IMR-90 (cell line): ENCODE results near the gene ARAP1. TPM values are rescaled to one million over a fixed set of nuclear protein-coding genes. Genes with fewer than 3 reads are reported as not detected.

ENCODE experiments used
- ATAC-seq: fragments of 200-7000 bp; cut with Tn5 transposase; 2 replicates; pipeline ENCODE4 v1.9.1; 2020; ENCODE audit warnings: low read depth, mild to moderate bottlenecking, moderate library complexity
- BruUV-seq: library from RNA; stranded (reverse); fragments of 400-500 nt; replicated peaks from 2 replicates; lab custom pipeline; 2021; lab: Mats Ljungman, UMichigan
- CTCF ChIA-PET: fragments of 300-600 bp; formaldehyde crosslinking; extraction: SDS; loops from one replicate; lab custom pipeline; 2021; ENCODE audit warnings: antibody characterized with exemption; lab: Yijun Ruan, JAX
- POLR2A ChIA-PET: fragments of 300-600 bp; sonication (Branson Sonifier 250); formaldehyde crosslinking; loops from one replicate; lab custom pipeline; 2022; ENCODE audit warnings: antibody characterized with exemption; ENCODE audit not compliant: unreplicated experiment; lab: Charles Lee
- DNase-seq: peaks from one replicate; pipeline ENCODE4 v3.0.0; 2013
- H2AFZ ChIP-seq: replicated peaks from 2 replicates; pipeline ENCODE3; 2013; ENCODE audit warnings: low read length, mild to moderate bottlenecking; ENCODE audit not compliant: poor library complexity
- H2AK5ac ChIP-seq: 2 replicates; pipeline ENCODE4 v1.6.1; 2013; ENCODE audit warnings: low read depth, low read length, inconsistent platforms
- H2AK9ac ChIP-seq: replicated peaks from 2 replicates; pipeline ENCODE3; 2013; ENCODE audit warnings: mild to moderate bottlenecking, low read depth, low read length, moderate library complexity; ENCODE audit not compliant: poor library complexity
- H2BK120ac ChIP-seq: 2 replicates; pipeline ENCODE4 v1.6.1; 2013; ENCODE audit warnings: low read depth, low read length, inconsistent platforms
- H2BK15ac ChIP-seq: 3 replicates; pipeline ENCODE4 v1.6.1; 2013; ENCODE audit warnings: low read depth, low read length, inconsistent platforms
- H2BK20ac ChIP-seq: 2 replicates; pipeline ENCODE4 v1.6.1; 2013; ENCODE audit warnings: low read depth, mild to moderate bottlenecking, inconsistent platforms, low read length, moderate library complexity
- H2BK5ac ChIP-seq: 2 replicates; pipeline ENCODE4 v1.6.1; 2013; ENCODE audit warnings: mild to moderate bottlenecking, low read depth, low read length, inconsistent platforms; ENCODE audit not compliant: poor library complexity, severe bottlenecking
- H3K14ac ChIP-seq: replicated peaks from 2 replicates; pipeline ENCODE4 v1.6.1; 2013; ENCODE audit warnings: low read depth, low read length, inconsistent platforms
- H3K18ac ChIP-seq: 2 replicates; pipeline ENCODE4 v1.6.1; 2013; ENCODE audit warnings: low read depth, low read length, control low read depth
- H3K23ac ChIP-seq: 2 replicates; pipeline ENCODE4 v1.6.1; 2013; ENCODE audit warnings: low read depth, low read length, inconsistent platforms
- H3K27ac ChIP-seq: 2 replicates; pipeline ENCODE4 v1.5.1; 2013; ENCODE audit warnings: mild to moderate bottlenecking, control low read depth, low read length; ENCODE audit not compliant: insufficient read depth
- H3K27me3 ChIP-seq: 2 replicates; pipeline ENCODE4 v1.6.1; 2013; ENCODE audit warnings: low read length; ENCODE audit not compliant: control insufficient read depth, insufficient read depth
- H3K36me3 ChIP-seq: 2 replicates; pipeline ENCODE4 v1.6.1; 2013; ENCODE audit warnings: low read length, mixed read lengths; ENCODE audit not compliant: control insufficient read depth, insufficient read depth
- H3K4ac ChIP-seq: 2 replicates; pipeline ENCODE4 v1.6.1; 2013; ENCODE audit warnings: low read depth, low read length, inconsistent platforms
- H3K4me1 ChIP-seq: 2 replicates; pipeline ENCODE4 v1.6.1; 2013; ENCODE audit warnings: low read length, mixed read lengths; ENCODE audit not compliant: control insufficient read depth, insufficient read depth
- H3K4me2 ChIP-seq: 2 replicates; pipeline ENCODE4 v1.6.1; 2013; ENCODE audit warnings: low read depth, mild to moderate bottlenecking, control low read depth, low read length, moderate library complexity
- H3K4me3 ChIP-seq: 2 replicates; pipeline ENCODE4 v1.5.1; 2013; ENCODE audit warnings: low read depth, mild to moderate bottlenecking, control low read depth, low read length, moderate library complexity; ENCODE audit not compliant: insufficient read depth
- H3K56ac ChIP-seq: 2 replicates; pipeline ENCODE4 v1.6.1; 2013; ENCODE audit warnings: low read length, inconsistent platforms; ENCODE audit not compliant: insufficient read depth; ENCODE audit errors: extremely low read depth
- H3K79me1 ChIP-seq, 2 experiments: 2 replicates each; pipeline ENCODE4 v1.6.1; 2013; ENCODE audit warnings: low read length in 2 of 2, inconsistent platforms in 1 of 2, low read depth in 1 of 2
- H3K9ac ChIP-seq: 2 replicates; pipeline ENCODE4 v1.6.1; 2013; ENCODE audit warnings: low read depth, low read length, control low read depth
- H3K9me1 ChIP-seq: 2 replicates; pipeline ENCODE4 v1.6.1; 2013; ENCODE audit warnings: low read length, inconsistent platforms; ENCODE audit not compliant: insufficient read depth
- H3K9me3 ChIP-seq: 2 replicates; pipeline ENCODE4 v1.6.1; 2013; ENCODE audit warnings: low read length; ENCODE audit not compliant: control insufficient read depth, insufficient read depth
- H4K20me1 ChIP-seq: 2 replicates; pipeline ENCODE4 v1.6.1; 2013; ENCODE audit warnings: low read length, inconsistent platforms; ENCODE audit not compliant: insufficient read depth
- H4K5ac ChIP-seq: 2 replicates; pipeline ENCODE4 v1.6.1; 2013; ENCODE audit warnings: mild to moderate bottlenecking, low read depth, low read length, control low read depth
- H4K8ac ChIP-seq, 2 experiments: 2 replicates each; pipeline ENCODE4 v1.6.1; 2013; ENCODE audit warnings: low read depth in 2 of 2, low read length in 2 of 2, control low read depth in 1 of 2, inconsistent platforms in 1 of 2
- H4K91ac ChIP-seq: 2 replicates; pipeline ENCODE4 v1.6.1; 2013; ENCODE audit warnings: low read depth, low read length, inconsistent platforms; ENCODE audit not compliant: insufficient read depth
- POLR2A ChIP-seq: IDR thresholded peaks from 2 replicates; pipeline ENCODE4 v1.6.1; 2012; ENCODE audit warnings: mild to moderate bottlenecking, low read depth, low read length
- WGBS, 2 experiments: methylation state at CpG; one replicate each; pipeline versions ENCODE4 v1.1.5 to v1.1.7; 2013; ENCODE audit warnings: missing lambda C conversion rate in 2 of 2; ENCODE audit not compliant: insufficient read length in 1 of 2; ENCODE audit errors: extremely low coverage in 2 of 2; 5-methylcytosine and 5-hydroxymethylcytosine counted together
- dilution Hi-C: fragments of 300-500 bp; cut with HindIII; formaldehyde crosslinking; loops from one replicate; pipeline ENCODE4 v1.14.3; 2018; ENCODE audit warnings: low sequenced_read_pairs; ENCODE audit not compliant: unreplicated experiment
- in situ Hi-C: fragments of 300-500 bp; cut with MboI; formaldehyde crosslinking; loops from 3 replicates; pipeline ENCODE4 v1.14.3; 2019; ENCODE audit warnings: low sequenced_read_pairs, inconsistent platforms, mixed read lengths
- intact Hi-C: fragments of 100-400 bp; cut with micrococcal nuclease; formaldehyde crosslinking; loops from 2 replicates; pipeline ENCODE4 v1.10.0; 2022
- polyA plus RNA-seq, 3 experiments: library from polyadenylated mRNA; depleted of rRNA; stranded (reverse); fragments of >200 nt; gene quantifications; 2 replicates each; pipeline ENCODE4 v1.2.3, GENCODE V29; 2012; ENCODE audit warnings: low replicate concordance in 1 of 3
- total RNA-seq: library from RNA; depleted of rRNA; stranded (reverse); fragments of >200 nt; gene quantifications from 2 replicates; pipeline ENCODE4 v1.2.3, GENCODE V29; 2012
- TF ChIP-seq, protein P1 (sequence below): fragments of 150-350 bp; IDR thresholded peaks from 2 replicates; pipeline ENCODE4 v1.6.1; 2017; ENCODE audit warnings: mild to moderate bottlenecking, antibody characterized with exemption, low read length, low read depth

ARAP1 gene
- total and polyA plus RNA-seq, 2 of the 4 experiments (the other 2 are of a cell fraction) = 37.6 to 63.1 TPM

DNA sequence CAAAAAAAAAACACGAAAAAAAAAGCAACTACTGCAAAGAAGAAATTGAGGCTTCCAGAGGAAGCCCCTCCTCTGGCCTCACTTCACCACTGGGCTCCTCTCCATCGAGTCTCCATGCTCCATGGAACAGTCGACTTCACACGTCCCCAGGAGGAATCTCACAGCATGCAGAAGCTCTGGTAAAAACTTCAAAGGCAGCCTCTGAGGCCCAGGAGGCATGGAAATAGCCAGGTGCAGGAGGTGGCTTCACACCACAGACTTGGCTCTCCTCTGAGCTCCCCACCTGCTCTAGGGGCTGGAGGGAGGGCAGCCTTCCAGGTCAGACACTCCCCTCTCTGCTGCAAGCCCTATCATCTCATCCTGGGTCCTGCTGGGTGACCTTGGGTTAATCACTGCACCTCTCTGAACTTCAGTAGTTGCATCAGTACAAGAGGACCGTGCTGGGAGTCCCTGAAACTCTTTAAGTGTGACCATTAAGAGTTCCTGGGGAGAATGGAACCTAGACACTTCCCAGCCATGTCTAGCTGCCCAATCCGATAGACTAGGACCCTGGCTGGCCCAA lies 86.2 kb downstream of the ARAP1 start:
- intact Hi-C loops = no loop called here

More for the DNA sequence above, 86.2 kb downstream of the ARAP1 start:
- in situ Hi-C loops = no loop called here
- Histone ChIP-seq H3K56ac (no peak overlapping the region), H3K4ac (no peak overlapping the region), H3K9me3 (peaks cover 10% of the 10 kb centered on the region), H3K27ac (no peak overlapping the region), H2AK5ac (no peak overlapping the region), H4K20me1 (no peaks in the 10 kb centered on the region), H4K8ac (no peak overlapping the region), H4K5ac (no peak overlapping the region), H3K9ac (no peak overlapping the region), H2BK120ac (no peak overlapping the region), H3K79me1 (no peaks in the 10 kb centered on the region), H3K4me3 (no peak overlapping the region), H3K14ac (no peak overlapping the region), H3K9me1 (0 out of 2 replicates have a peak, but pooled peaks cover 3% of the 10 kb centered on the region), H3K18ac (no peak overlapping the region), H2AFZ (no peak overlapping the region), H2BK5ac (no peak overlapping the region), H3K27me3 (peaks cover 67% of the 10 kb centered on the region), H3K23ac (no peak overlapping the region), H3K36me3 (no peaks in the 10 kb centered on the region), H2BK15ac (no peak overlapping the region), H2AK9ac (no peak overlapping the region), H3K4me1 (no peaks in the 10 kb centered on the region), H2BK20ac (no peak overlapping the region), H3K4me2 (no peak overlapping the region), H4K91ac (no peak overlapping the region)
- WGBS, 2 experiments = no CpG with 5 or more reads among the region's 6 CpGs
- dilution Hi-C loops = no loop called here
- DNase-seq = no peak
- TF ChIP-seq, protein P1, sequence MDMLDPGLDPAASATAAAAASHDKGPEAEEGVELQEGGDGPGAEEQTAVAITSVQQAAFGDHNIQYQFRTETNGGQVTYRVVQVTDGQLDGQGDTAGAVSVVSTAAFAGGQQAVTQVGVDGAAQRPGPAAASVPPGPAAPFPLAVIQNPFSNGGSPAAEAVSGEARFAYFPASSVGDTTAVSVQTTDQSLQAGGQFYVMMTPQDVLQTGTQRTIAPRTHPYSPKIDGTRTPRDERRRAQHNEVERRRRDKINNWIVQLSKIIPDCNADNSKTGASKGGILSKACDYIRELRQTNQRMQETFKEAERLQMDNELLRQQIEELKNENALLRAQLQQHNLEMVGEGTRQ = no peak
- TF ChIP-seq POLR2A = no peak
- POLR2A ChIA-PET = no interaction called here
- ATAC-seq = no peak
- no TSS peak for BruUV-seq
- CTCF ChIA-PET = no interaction called here
